22Rv1 (cell line): ENCODE results near the gene CDC42BPB.

Experiments used
- CTCF ChIP-seq: fragments of 450-650 bp; IDR thresholded peaks from 2 replicates; pipeline ENCODE4 v1.5.1; 2017; ENCODE audit warnings: mild to moderate bottlenecking
- ZFX ChIP-seq: fragments of 450-650 bp; IDR thresholded peaks from 2 replicates; pipeline ENCODE4 v1.6.1; 2017; ENCODE audit warnings: antibody characterized with exemption, borderline replicate concordance

DNA sequence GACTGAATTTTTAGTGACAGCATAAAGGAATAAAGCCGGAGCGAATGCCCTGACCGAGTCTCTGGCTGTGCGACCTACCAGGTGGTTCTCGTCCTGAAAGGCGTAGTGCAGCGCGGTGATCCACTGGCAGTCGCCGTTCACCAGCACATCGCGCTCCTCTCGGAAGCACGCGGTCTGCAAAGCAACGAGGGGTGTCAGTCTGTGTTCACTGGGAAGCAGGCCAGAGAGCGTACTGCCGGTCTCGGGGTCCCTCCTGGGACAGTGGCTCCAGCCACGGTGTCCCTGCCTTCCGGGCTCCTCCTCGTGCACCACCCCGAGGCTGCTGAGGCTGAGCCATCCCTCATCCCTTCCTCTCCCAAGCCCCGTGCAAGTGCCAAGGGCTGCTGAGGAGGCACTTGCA is 53.5 kb downstream of the CDC42BPB start:
- TF ChIP-seq CTCF (no peak), ZFX (no peak)
